ENCODE measurements around the gene PIGX.

DNA sequence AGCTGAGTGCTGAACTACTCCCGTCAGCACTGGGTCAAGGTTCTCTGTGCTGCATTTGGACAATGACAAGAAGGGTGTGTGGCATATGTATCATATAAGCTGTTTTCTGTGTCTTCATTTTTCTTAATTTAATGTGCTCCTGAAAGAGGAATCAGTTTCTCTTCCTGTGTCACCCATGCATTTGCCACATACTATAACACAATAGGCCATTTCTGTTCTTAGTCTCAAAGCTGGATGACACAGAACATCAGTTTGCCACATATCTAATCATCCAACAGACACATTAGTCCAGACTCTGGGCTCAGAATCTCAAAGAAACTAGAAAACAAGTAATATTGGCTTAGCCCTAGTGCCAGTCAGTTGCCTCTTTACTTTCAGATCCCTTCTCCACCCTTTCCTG lies 34.2 kb upstream of the PIGX start:
- no peak for TF ChIP-seq CTCF (IDR thresholded peaks at IDR 0.05)
- no peak for TF ChIP-seq POLR2A (IDR thresholded peaks at IDR 0.05)

All from right lobe of liver (tissue), 4 donors.